GM19395 (cell line): Measurements from ENCODE around the gene CLDN1.

Source experiments
- ATAC-seq: cut with Tn5 transposase; IDR thresholded peaks from one replicate; pipeline ENCODE4 v1.9.1; 2021; ENCODE audit warnings: mild to moderate bottlenecking, moderate library complexity; ENCODE audit not compliant: unreplicated experiment

The CLDN1 gene

GRCh38 chr3:190333961-190334360 lies 11.7 kb upstream of the CLDN1 start:
- ATAC-seq: no peak

GRCh38 chr3:190330936-190331734 lies 8.9 kb upstream of the CLDN1 start:
- no peak for ATAC-seq

GRCh38 chr3:190326930-190327329 lies 4.7 kb upstream of the CLDN1 start:
- no peak for ATAC-seq

- no peak for ATAC-seq
These were observed 4.1 kb upstream of the CLDN1 start for GRCh38 chr3:190326361-190326760.

- no peak for ATAC-seq
These were observed 3.7 kb upstream of the CLDN1 start for GRCh38 chr3:190325923-190326322.

- no peak for ATAC-seq
These were observed 990 bp upstream of the CLDN1 start for GRCh38 chr3:190323246-190323626.

GRCh38 chr3:190322604-190323245 lies 479 bp upstream of the CLDN1 start:
- peak; percentile 3 for ATAC-seq

GRCh38 chr3:190320594-190321362 lies 1.5 kb downstream of the CLDN1 start:
- no peak for ATAC-seq

- no peak for ATAC-seq
These were observed 2.6 kb downstream of the CLDN1 start for GRCh38 chr3:190319660-190320059.

GRCh38 chr3:190318666-190319065 lies 3.6 kb downstream of the CLDN1 start:
- ATAC-seq: no peak

- no peak for ATAC-seq
These were observed 7.5 kb downstream of the CLDN1 start for GRCh38 chr3:190314741-190315140.

- no peak for ATAC-seq
These were observed 12.8 kb downstream of the CLDN1 start for GRCh38 chr3:190309414-190309813.

- ATAC-seq: no peak
These were observed 14.1 kb downstream of the CLDN1 start for GRCh38 chr3:190308154-190308553.

GRCh38 chr3:190307164-190307545 lies 15.1 kb downstream of the CLDN1 start:
- ATAC-seq: no peak

GRCh38 chr3:190306513-190307163 lies 15.6 kb downstream of the CLDN1 start:
- ATAC-seq: no peak

GRCh38 chr3:190306026-190306425 lies 16.2 kb downstream of the CLDN1 start:
- no peak for ATAC-seq

GRCh38 chr3:190305406-190305805 lies 16.8 kb downstream of the CLDN1 start:
- ATAC-seq: no peak

GRCh38 chr3:190303884-190304283 lies 18.4 kb downstream of the CLDN1 start:
- no peak for ATAC-seq

- ATAC-seq: no peak
These were observed 19.9 kb downstream of the CLDN1 start for GRCh38 chr3:190302212-190302867.

GRCh38 chr3:190301591-190301990 lies 20.7 kb downstream of the CLDN1 start:
- no peak for ATAC-seq

- ATAC-seq: no peak
These were observed 22.3 kb downstream of the CLDN1 start for GRCh38 chr3:190299969-190300368.
